Loucy (cell line): ENCODE results near the gene FKBP6.
"Not testable (repeated sequence)": the region's sequence is repeated elsewhere in the genome, so short reads cannot be mapped to it uniquely, and the experiment has no call there.

Experiments
- H2AFZ ChIP-seq: fragments of 200-600 bp; sonication (generic); 2 replicates; pipeline ENCODE4 v1.6.0; 2016; ENCODE audit warnings: antibody characterized with exemption, mild to moderate bottlenecking, low read length, moderate library complexity
- H3F3A ChIP-seq: fragments of 200-600 bp; 2 replicates; pipeline ENCODE4 v1.6.0; 2016; ENCODE audit warnings: antibody characterized with exemption, low read depth, mild to moderate bottlenecking
- H3K27me3 ChIP-seq: fragments of 200-600 bp; sonication (generic); 2 replicates; pipeline ENCODE4 v1.6.1; 2014; ENCODE audit warnings: low read length, mild to moderate bottlenecking; ENCODE audit not compliant: insufficient read depth, poor library complexity, severe bottlenecking
- H3K36me3 ChIP-seq: fragments of 200-600 bp; sonication (generic); 2 replicates; pipeline ENCODE4 v1.6.1; 2016; ENCODE audit warnings: low read length; ENCODE audit not compliant: insufficient read depth
- H3K4me1 ChIP-seq: fragments of 200-600 bp; sonication (generic); 2 replicates; pipeline ENCODE4 v1.5.1; 2014; ENCODE audit warnings: low read length, mild to moderate bottlenecking; ENCODE audit not compliant: insufficient read depth, poor library complexity, severe bottlenecking
- H3K4me2 ChIP-seq: fragments of 200-600 bp; sonication (generic); 2 replicates; pipeline ENCODE4 v1.6.0; 2014; ENCODE audit warnings: antibody characterized with exemption, low read length, low read depth, mild to moderate bottlenecking; ENCODE audit not compliant: poor library complexity, severe bottlenecking
- H3K4me3 ChIP-seq: fragments of 200-600 bp; sonication (generic); 2 replicates; pipeline ENCODE4 v1.5.1; 2014; ENCODE audit warnings: low read length, mild to moderate bottlenecking, mixed read lengths; ENCODE audit not compliant: poor library complexity, severe bottlenecking
- H3K79me2 ChIP-seq: fragments of 200-600 bp; sonication (generic); 2 replicates; pipeline ENCODE4 v1.6.1; 2014; ENCODE audit warnings: low read length; ENCODE audit not compliant: insufficient read depth
- H3K9ac ChIP-seq: fragments of 200-600 bp; sonication (generic); 2 replicates; pipeline ENCODE4 v1.6.0; 2014; ENCODE audit warnings: mild to moderate bottlenecking, low read depth, low read length, moderate library complexity; ENCODE audit not compliant: poor library complexity, severe bottlenecking
- H3K9me2 ChIP-seq: fragments of 200-600 bp; sonication (generic); replicated peaks from 2 replicates; pipeline ENCODE4 v1.6.1; 2016; ENCODE audit warnings: low read depth, low read length, mixed read lengths
- H3K9me3 ChIP-seq: fragments of 200-600 bp; sonication (generic); 2 replicates; pipeline ENCODE4 v1.6.1; 2014; ENCODE audit warnings: mild to moderate bottlenecking, antibody characterized with exemption, low read length, low read depth; ENCODE audit not compliant: insufficient read depth
- H4K20me1 ChIP-seq: fragments of 200-600 bp; sonication (generic); 2 replicates; pipeline ENCODE4 v1.6.0; 2014; ENCODE audit warnings: antibody characterized with exemption, low read length, mild to moderate bottlenecking; ENCODE audit not compliant: insufficient read depth, poor library complexity, severe bottlenecking
- CTCF ChIP-seq: fragments of 200-600 bp; sonication (generic); conservative IDR thresholded peaks from 2 replicates; pipeline ENCODE4 v1.5.1; 2014; ENCODE audit warnings: mild to moderate bottlenecking, antibody characterized with exemption, low read length
- EZH2phosphoT487 ChIP-seq: fragments of 200-600 bp; IDR thresholded peaks from 2 replicates; pipeline ENCODE4 v1.6.1; 2018; ENCODE audit warnings: antibody characterized with exemption, mild to moderate bottlenecking, moderate library complexity, borderline replicate concordance

FKBP6 gene

DNA sequence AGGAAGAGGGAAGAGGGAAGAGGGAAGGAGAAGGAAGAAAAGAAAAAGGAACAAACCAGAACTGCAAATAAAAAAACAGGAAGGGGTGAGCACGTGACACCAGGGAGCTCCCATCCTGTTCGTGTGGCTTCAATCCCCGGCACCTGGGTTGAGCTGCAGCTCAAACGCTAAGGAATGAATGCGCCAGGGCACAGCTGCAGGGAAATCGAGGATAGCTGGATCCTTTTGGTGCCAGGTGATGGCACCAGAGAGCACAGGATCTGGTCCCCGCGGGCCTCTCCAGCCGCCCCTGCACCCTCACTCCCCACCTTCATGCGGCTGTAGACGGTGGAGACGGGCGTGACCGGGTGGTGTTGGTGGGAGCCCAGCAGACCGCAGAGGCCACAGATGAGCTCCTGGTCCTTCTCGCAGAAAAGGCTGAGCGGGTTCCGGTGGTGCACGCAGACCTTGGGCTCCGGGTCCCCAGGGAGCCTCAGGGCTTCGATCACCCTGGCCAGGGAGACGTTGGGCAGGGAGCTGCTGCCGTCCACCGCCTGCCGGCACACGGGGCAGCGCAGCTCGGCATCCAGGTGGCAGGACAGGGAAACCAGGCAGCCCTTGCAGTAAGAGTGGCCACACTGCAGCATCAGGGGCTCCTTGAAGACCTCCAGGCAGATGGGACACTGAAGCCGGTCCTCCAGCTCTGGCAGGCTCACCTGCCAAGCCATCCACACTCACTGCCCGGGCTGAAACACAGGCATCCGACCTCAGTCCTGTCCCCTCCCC, 3.7 kb upstream of the FKBP6 start:
- Histone ChIP-seq H2AFZ (peak overlapping the region; percentile 67; the same call in 1 of the 2 replicates), H3K4me2 (peak overlapping the region; percentile 37)
- H3K4me3 ChIP-seq, H3F3A ChIP-seq, H3K79me2 ChIP-seq, H3K9me3 ChIP-seq, H3K9ac ChIP-seq, H3K27me3 ChIP-seq, H3K4me1 ChIP-seq, H3K36me3 ChIP-seq, H3K9me2 ChIP-seq, H4K20me1 ChIP-seq: not testable (repeated sequence)
- TF ChIP-seq CTCF, result peak; percentile 52

GRCh38 chr7:73325424-73325823, 2.5 kb upstream of the FKBP6 start:
- not testable (repeated sequence) for H3K4me3 ChIP-seq, H3K36me3 ChIP-seq, H2AFZ ChIP-seq, H3K4me1 ChIP-seq, H3K9me3 ChIP-seq, H3K4me2 ChIP-seq, H4K20me1 ChIP-seq, H3K9me2 ChIP-seq, H3F3A ChIP-seq, H3K9ac ChIP-seq, H3K79me2 ChIP-seq, H3K27me3 ChIP-seq

DNA sequence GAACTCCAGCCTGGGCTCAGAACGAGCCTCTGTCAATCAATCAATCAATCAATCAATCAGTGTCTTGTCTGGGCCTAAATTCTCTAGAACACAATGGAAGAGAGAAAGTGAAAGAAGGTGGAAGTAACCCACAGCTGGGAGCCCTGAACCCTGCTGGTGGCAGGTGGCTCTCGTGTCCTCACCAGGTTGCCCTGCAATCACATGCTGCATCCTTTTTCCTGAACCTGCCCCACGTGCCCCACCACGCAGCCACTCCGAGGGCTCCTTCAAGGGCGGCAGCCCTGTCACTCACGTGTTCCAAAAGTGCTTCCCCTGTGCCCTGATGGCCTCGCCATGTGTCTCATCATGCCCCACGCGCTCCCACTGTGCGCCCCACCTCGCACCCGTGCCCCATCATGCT, 512 bp upstream of the FKBP6 start:
- not testable (repeated sequence) for H3K4me3 ChIP-seq, H3F3A ChIP-seq, H3K4me1 ChIP-seq, H3K27me3 ChIP-seq, H2AFZ ChIP-seq, H3K36me3 ChIP-seq, H3K9ac ChIP-seq, H3K4me2 ChIP-seq, H3K9me2 ChIP-seq, H3K79me2 ChIP-seq, H3K9me3 ChIP-seq, H4K20me1 ChIP-seq

DNA sequence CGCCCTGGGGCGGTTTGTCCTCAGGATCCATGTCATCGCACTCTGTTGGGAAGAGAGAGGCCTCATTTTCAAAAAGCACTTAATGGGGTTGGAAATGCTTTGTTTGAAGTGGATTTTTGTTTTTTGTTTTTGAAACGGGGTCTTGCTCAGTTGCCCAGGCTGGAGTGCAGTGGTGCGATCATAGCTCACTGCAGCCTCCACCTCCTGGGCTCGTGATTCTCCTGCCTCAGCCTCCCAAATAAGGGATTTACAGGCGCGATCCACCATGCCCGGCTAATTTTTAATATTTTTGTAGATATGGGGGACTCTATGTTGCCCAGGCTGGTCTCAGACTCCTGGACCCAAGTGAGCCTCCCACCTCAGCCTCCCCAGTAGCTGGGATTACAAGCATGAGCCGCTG, 735 bp downstream of the FKBP6 start:
- Histone ChIP-seq H3K9me2 (no peaks in the 10 kb centered on the region), H3K79me2 (no peaks in the 10 kb centered on the region), H3K4me3 (no peak overlapping the region), H3K4me2 (no peak overlapping the region), H3K36me3 (no peaks in the 10 kb centered on the region), H2AFZ (no peak overlapping the region), H3K27me3 (no peaks in the 10 kb centered on the region), H3K4me1 (peaks cover 7% of the 10 kb centered on the region), H3K9ac (no peak overlapping the region), H3F3A (no peaks in the 10 kb centered on the region), H3K9me3 (no peaks in the 10 kb centered on the region), H4K20me1 (no peaks in the 10 kb centered on the region)
- TF ChIP-seq CTCF (no peak), EZH2phosphoT487 (no peak)
